Eye (tissue), 1 donor: ENCODE data around the gene TEX29.
A peak's percentile ranks its signal among the peaks of the same experiment; 100 is the strongest.

Experiments
- DNase-seq: peaks from one replicate; pipeline ENCODE4 v3.0.0-alpha.2; 2015

TEX29 gene

GRCh38 chr13:111344471-111345191, 24.2 kb downstream of the TEX29 start:
- DNase-seq, result peak; percentile 67

GRCh38 chr13:111345682-111346081, 25.2 kb downstream of the TEX29 start:
- no peak for DNase-seq

GRCh38 chr13:111346101-111346680, 25.7 kb downstream of the TEX29 start:
- no peak for DNase-seq

GRCh38 chr13:111347438-111347837, 27.0 kb downstream of the TEX29 start:
- DNase-seq, result no peak

GRCh38 chr13:111353508-111353907, 33.1 kb downstream of the TEX29 start:
- DNase-seq, result no peak

- no peak for DNase-seq
Measured at GRCh38 chr13:111354789-111355188, 34.3 kb downstream of the TEX29 start.

- DNase-seq, result no peak
Measured at GRCh38 chr13:111356795-111357194, 36.4 kb downstream of the TEX29 start.

- DNase-seq, result peak; percentile 52
Measured at GRCh38 chr13:111359237-111359915, 38.9 kb downstream of the TEX29 start.

- no peak for DNase-seq
Measured at GRCh38 chr13:111359930-111360329, 39.5 kb downstream of the TEX29 start.

GRCh38 chr13:111360452-111360851, 40.0 kb downstream of the TEX29 start:
- no peak for DNase-seq

GRCh38 chr13:111361046-111361872, 40.8 kb downstream of the TEX29 start:
- DNase-seq, result no peak

- DNase-seq, result no peak
Measured at GRCh38 chr13:111361873-111362648, 41.6 kb downstream of the TEX29 start.

- no peak for DNase-seq
Measured at GRCh38 chr13:111363121-111363520, 42.7 kb downstream of the TEX29 start.

- DNase-seq, result no peak
Measured at GRCh38 chr13:111363591-111363990, 43.1 kb downstream of the TEX29 start.

- DNase-seq, result no peak
Measured at GRCh38 chr13:111365149-111366005, 44.9 kb downstream of the TEX29 start.

GRCh38 chr13:111367340-111367739, 46.9 kb downstream of the TEX29 start:
- no peak for DNase-seq

- no peak for DNase-seq
Measured at GRCh38 chr13:111368091-111368490, 47.6 kb downstream of the TEX29 start.

GRCh38 chr13:111370147-111370546, 49.7 kb downstream of the TEX29 start:
- DNase-seq, result no peak

- no peak for DNase-seq
Measured at GRCh38 chr13:111370570-111371535, 50.4 kb downstream of the TEX29 start.

- DNase-seq, result no peak
Measured at GRCh38 chr13:111371720-111372119, 51.3 kb downstream of the TEX29 start.
